Measurements from ENCODE around the gene BEST2.
"Not testable (repeated sequence)": the region's sequence is repeated elsewhere in the genome, so short reads cannot be mapped to it uniquely, and the experiment has no call there.

BEST2 gene

GRCh38 chr19:12711187-12711586 lies 40.4 kb upstream of the BEST2 start:
- Mint-ChIP-seq H3K9me3 (no peaks in the 10 kb centered on the region), H3K4me3 (no peak overlapping the region), H3K27ac (no peak overlapping the region), H3K27me3 (ENCODE audit: low read depth) (no peaks in the 10 kb centered on the region), H3K36me3 (ENCODE audit: low read depth) (peaks cover 75% of the 10 kb centered on the region), H3K4me1 (no peaks in the 10 kb centered on the region)
- no peak for TF ChIP-seq CTCF (IDR thresholded peaks at IDR 0.05; ENCODE audit: unreplicated experiment in 3 of 3)

- not testable (repeated sequence) for H3K4me1 Mint-ChIP-seq; H3K27me3 Mint-ChIP-seq (ENCODE audit: low read depth); H3K9me3 Mint-ChIP-seq; H3K27ac Mint-ChIP-seq; H3K4me3 Mint-ChIP-seq
- peaks cover 73% of the 10 kb centered on the region for H3K36me3 Mint-ChIP-seq (ENCODE audit: low read depth)
- peak; percentile 23 to 38 (median 31) for TF ChIP-seq CTCF (IDR thresholded peaks at IDR 0.05; ENCODE audit: unreplicated experiment in 3 of 3)
Observed at GRCh38 chr19:12712077-12712476, 39.5 kb upstream of the BEST2 start.

- peaks cover 70% of the 10 kb centered on the region for H3K36me3 Mint-ChIP-seq (ENCODE audit: low read depth)
- H3K4me3 Mint-ChIP-seq; H3K9me3 Mint-ChIP-seq; H3K4me1 Mint-ChIP-seq; H3K27ac Mint-ChIP-seq; H3K27me3 Mint-ChIP-seq (ENCODE audit: low read depth): not testable (repeated sequence)
Observed at GRCh38 chr19:12713304-12713703, 38.3 kb upstream of the BEST2 start.

- Mint-ChIP-seq H3K27ac (no peak overlapping the region), H3K27me3 (ENCODE audit: low read depth) (no peaks in the 10 kb centered on the region)
- no peak for TF ChIP-seq CTCF (IDR thresholded peaks at IDR 0.05; ENCODE audit: unreplicated experiment in 3 of 3)
Observed at GRCh38 chr19:12715102-12715501, 36.5 kb upstream of the BEST2 start.

GRCh38 chr19:12715929-12716328 lies 35.7 kb upstream of the BEST2 start:
- Mint-ChIP-seq H3K36me3 (ENCODE audit: low read depth) (peaks cover 69% of the 10 kb centered on the region), H3K27ac (no peak overlapping the region), H3K4me1 (peaks cover 6% of the 10 kb centered on the region), H3K27me3 (ENCODE audit: low read depth) (no peaks in the 10 kb centered on the region), H3K9me3 (no peaks in the 10 kb centered on the region), H3K4me3 (no peak overlapping the region)
- TF ChIP-seq CTCF (IDR thresholded peaks at IDR 0.05; ENCODE audit: unreplicated experiment in 3 of 3): no peak

More at GRCh38 chr19:12715102-12715501, 36.5 kb upstream of the BEST2 start:
- H3K9me3 Mint-ChIP-seq: no peaks in the 10 kb centered on the region
- peaks cover 71% of the 10 kb centered on the region for H3K36me3 Mint-ChIP-seq (ENCODE audit: low read depth)
- H3K4me3 Mint-ChIP-seq: no peak overlapping the region
- H3K4me1 Mint-ChIP-seq: no peaks in the 10 kb centered on the region

GRCh38 chr19:12720296-12720695 lies 31.3 kb upstream of the BEST2 start:
- Mint-ChIP-seq H3K4me1 (peaks cover 19% of the 10 kb centered on the region), H3K9me3 (no peaks in the 10 kb centered on the region), H3K27me3 (ENCODE audit: low read depth) (no peaks in the 10 kb centered on the region), H3K27ac (peak overlapping the region; percentile 82 to 88 (median 82)), H3K36me3 (ENCODE audit: low read depth) (peaks cover 35% of the 10 kb centered on the region), H3K4me3 (peak overlapping the region; percentile 75 to 83 (median 83))
- TF ChIP-seq CTCF (IDR thresholded peaks at IDR 0.05; ENCODE audit: unreplicated experiment in 3 of 3): no peak

Measured in nephron (organoid).